OCI-LY3 (cell line): ENCODE measurements around the gene FGGY.

Source experiments
- EZH2phosphoT487 ChIP-seq: fragments of 200-600 bp; shearing (Covaris generic); IDR thresholded peaks from 2 replicates; pipeline ENCODE4 v1.6.1; 2018; ENCODE audit warnings: antibody characterized with exemption, mixed run types, low read depth
- TF ChIP-seq, protein P1 (sequence below): fragments of 200-600, 300-600 bp; sonication (generic); IDR thresholded peaks from 2 replicates; pipeline ENCODE4 v1.5.1; 2014; ENCODE audit warnings: antibody characterized with exemption, low read length, low read depth

DNA sequence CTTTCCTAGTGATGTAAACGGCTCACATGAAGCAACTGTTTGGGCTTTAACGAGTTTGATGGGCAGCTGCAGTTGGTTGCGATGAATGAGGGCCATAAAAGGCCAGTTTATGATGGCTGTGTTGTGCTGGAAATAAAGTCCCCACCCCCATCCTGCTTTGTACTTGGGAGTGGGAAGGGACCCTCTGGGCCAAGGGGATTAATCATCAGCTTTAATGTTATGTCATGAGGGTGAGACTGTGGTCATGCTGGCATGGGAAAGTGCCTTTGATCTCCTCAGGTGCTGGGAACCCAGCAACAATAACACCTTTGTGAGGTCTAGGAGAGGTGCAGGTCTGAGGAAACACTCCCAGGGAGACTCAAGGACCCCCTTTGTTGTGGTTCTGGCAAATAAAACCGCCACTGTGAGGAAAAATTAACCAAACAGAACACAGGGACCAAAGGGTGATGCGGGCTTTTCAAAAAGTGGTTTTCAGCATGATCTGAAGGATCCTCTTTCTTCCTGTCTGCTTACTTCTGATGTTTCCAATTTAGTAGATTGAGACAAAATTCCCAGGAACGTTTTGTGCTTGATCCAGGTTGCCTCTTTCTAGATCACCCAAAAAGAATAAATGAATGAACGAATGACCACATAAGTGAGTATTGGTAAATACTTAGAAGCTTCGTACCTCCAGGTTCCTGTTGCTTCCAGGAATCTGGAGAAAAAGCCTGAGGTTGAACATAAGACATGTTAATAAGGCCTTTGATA, 260.1 kb downstream of the FGGY start:
- TF ChIP-seq, protein P1, sequence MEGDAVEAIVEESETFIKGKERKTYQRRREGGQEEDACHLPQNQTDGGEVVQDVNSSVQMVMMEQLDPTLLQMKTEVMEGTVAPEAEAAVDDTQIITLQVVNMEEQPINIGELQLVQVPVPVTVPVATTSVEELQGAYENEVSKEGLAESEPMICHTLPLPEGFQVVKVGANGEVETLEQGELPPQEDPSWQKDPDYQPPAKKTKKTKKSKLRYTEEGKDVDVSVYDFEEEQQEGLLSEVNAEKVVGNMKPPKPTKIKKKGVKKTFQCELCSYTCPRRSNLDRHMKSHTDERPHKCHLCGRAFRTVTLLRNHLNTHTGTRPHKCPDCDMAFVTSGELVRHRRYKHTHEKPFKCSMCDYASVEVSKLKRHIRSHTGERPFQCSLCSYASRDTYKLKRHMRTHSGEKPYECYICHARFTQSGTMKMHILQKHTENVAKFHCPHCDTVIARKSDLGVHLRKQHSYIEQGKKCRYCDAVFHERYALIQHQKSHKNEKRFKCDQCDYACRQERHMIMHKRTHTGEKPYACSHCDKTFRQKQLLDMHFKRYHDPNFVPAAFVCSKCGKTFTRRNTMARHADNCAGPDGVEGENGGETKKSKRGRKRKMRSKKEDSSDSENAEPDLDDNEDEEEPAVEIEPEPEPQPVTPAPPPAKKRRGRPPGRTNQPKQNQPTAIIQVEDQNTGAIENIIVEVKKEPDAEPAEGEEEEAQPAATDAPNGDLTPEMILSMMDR = no peak
- TF ChIP-seq EZH2phosphoT487 = no peak
